ENCODE results near the gene USP17L27.
"Not testable (repeated sequence)": the region's sequence is repeated elsewhere in the genome, so short reads cannot be mapped to it uniquely, and the experiment has no call there.

- not testable (repeated sequence) for TF ChIP-seq CTCF (conservative IDR thresholded peaks at IDR 0.05; ENCODE audit: low read depth in 2 of 2); CREB1 (CRISPR knock-in tag; IDR thresholded peaks at IDR 0.05; ENCODE audit: low read depth); EZH2 (IDR thresholded peaks at IDR 0.05; ENCODE audit: low read depth, unreplicated experiment); EZH2phosphoT487 (IDR thresholded peaks at IDR 0.05; ENCODE audit: unreplicated experiment); POLR2AphosphoS5 (IDR thresholded peaks at IDR 0.05; ENCODE audit: low read depth); REST (IDR thresholded peaks at IDR 0.05; ENCODE audit: unreplicated experiment)
Measured at GRCh38 chr4:9329611-9330010, 14.3 kb upstream of the USP17L27 start, which contains the start of gene USP17L25.
